ENCODE results near the gene B3GNT7.
"Not testable (repeated sequence)": the region's sequence is repeated elsewhere in the genome, so short reads cannot be mapped to it uniquely, and the experiment has no call there.

B3GNT7 gene, protein sequence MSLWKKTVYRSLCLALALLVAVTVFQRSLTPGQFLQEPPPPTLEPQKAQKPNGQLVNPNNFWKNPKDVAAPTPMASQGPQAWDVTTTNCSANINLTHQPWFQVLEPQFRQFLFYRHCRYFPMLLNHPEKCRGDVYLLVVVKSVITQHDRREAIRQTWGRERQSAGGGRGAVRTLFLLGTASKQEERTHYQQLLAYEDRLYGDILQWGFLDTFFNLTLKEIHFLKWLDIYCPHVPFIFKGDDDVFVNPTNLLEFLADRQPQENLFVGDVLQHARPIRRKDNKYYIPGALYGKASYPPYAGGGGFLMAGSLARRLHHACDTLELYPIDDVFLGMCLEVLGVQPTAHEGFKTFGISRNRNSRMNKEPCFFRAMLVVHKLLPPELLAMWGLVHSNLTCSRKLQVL
- total RNA-seq: 0.18 to 6.1 (median 2.5) reads per million in 4 experiments

DNA sequence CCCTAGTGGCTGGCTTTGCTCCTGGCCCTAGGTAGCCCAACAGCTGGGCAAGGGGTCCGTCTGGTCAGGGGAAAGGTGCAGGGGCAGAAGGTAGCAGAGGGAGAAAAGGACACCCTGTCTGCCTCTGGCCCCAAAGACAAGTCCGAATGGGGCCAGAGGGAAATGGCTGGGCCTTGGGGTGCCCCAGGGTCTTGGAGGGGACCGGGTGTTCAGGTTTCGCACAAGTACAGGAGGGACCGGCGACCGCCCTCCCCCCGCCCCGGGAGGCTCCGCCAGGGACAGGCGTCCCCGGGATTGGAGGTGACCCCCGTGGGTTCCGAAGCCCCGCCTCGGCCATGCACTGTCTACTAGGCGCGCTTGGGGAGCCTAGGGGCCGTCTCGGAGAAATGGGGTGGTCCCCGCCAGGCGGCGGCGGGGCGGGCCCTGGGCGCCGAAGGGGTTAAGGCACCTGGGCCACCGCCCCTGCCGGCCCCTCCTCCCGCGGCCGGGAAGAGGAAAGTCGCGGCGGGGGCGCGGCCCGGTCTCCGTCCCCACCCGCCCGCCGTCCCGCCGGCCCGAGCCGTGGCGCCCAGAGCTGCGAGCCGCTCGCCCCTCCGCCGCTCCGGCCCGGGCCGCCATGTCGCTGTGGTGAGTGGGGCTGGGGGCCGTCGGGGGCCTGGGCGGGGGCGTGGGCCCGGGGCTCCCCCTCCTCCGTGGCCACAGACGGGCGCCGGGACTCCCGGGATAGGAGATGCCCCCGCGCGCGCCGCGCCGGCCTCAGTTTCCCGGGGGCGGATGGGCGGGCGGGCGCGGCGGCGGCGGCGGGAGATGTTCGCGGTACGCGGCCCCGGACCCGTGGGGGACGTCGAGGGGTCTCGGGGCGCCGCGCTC is at the start of gene B3GNT7:
B3GNT7 (plus strand) TSS at position 523 of the 870 bp plus-strand sequence; CDS start at position 617, 94 bp downstream.
- DNase-seq: no peak

DNA sequence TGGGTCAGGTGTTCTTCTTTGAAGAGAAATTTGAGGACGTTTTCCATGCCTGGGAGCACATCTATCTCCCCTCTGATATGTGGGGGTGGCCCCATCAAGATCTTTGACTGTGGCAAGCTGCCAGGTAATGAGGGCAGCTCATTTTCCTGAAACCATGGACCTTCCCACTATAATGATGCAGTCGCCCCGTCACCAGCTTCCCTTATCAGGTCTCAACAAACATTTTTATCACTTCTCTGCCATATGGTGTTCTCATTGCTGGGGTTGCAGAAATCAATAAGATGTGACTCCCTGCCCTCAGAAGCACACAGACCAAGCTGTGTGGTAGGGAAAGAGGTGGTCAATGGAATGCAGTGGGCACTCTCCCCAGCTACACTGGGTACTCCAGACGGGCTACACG is 48.4 kb upstream of the B3GNT7 start:
- DNase-seq: no peak

DNA sequence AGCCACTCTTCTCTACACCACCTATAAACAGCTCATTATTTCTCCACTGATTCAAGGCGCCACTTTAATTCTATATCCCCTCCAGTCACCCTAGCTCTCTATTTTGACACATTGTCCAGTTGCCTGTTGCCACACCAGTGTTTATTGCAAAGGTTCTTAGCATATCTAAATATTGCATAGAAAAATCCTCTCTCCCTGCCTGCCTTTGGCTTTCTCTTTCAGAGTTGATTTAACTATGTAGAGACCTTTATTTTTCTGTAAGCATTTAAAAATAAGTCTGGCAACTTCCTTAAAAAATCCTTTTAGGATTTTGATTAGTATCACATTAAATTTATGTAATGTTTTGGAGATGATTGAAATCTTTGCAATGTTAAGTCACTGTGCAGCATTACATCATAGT is 47.9 kb upstream of the B3GNT7 start:
- no peak for DNase-seq

DNA sequence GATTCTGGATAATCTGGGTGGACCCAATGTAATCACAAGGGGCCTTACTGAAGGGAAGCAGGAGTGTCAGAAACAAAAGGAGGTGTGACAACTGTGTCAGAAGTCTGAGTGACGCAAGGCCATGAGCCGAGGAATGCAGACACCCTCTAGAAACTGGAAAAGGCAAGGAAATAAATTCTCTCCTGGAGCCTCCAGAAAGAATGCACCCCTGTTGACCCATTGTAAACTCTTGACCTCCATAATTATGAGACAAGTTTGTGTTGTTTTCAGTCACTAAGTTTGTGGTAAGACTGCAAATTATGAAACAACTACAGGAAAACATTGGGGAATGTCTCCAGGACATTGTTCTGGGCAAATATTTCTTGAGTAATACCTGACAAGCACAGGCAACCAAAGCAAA is 47.3 kb upstream of the B3GNT7 start:
- DNase-seq: no peak

DNA sequence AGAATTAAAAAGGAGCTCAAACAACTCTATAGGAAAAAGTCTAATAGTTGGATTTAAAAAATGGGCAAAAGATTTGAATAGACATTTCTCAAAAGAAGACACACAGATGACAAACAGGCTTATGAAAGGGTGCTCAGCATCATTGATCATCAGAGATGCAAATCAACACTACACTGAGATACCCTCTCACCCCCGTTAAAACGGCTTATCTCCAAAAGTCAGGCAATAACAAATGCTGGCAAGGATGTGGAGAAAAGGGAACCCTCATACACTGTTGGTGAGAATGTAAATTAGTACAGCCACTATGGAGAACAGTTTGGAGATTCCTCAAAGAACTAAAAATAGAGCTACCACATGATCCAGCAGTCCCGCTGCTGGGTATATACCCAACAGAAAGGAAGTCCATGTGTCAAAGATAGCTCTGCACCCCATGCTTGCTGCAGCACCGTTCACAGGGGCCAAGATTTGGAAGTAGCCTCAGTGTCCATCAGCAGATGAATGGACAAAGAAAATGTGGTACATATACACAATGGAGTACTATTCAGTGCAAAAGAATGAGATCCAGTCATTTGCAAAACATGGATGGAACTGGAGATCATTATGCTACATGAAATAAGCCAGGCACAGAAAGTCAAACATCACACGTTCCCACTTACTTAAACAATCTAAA is 46.7 kb upstream of the B3GNT7 start:
- DNase-seq: no peak

DNA sequence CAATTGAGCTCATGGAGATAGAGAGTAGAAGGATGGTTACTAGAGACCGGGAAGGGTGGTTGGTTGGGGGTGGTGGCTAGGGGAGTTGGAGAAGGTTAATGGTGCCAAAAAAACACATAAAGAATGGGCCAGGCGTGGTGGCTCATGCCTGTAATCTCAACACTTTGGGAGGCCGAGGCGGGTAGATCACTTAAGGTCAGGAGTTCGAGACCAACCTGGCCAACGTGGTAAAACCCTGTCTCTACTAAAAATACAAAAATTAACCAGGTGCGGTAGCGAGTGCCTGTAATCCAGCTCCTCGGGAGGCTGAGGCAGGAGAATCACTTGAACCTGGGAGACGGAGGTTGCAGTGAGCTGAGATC is 46.2 kb upstream of the B3GNT7 start:
- DNase-seq: not testable (repeated sequence)

DNA sequence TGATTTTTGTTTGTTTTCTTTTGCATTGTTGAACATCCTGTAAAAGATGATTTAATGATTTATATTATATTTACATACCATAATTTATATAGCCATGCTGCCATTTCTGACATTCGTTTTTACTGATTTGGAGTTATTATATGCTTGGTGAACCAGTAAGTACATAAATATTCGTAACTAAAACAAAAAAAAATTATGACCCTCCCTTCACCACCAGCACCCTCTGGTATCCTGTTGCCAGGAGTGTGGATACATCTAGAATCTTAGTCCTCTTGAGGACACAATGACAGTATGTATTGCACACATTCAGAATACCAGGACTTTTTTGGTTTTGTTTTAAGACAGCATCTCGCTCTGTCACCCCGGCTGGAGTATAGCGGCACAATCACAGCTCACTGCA is 43.9 kb upstream of the B3GNT7 start:
- DNase-seq: no peak

DNA sequence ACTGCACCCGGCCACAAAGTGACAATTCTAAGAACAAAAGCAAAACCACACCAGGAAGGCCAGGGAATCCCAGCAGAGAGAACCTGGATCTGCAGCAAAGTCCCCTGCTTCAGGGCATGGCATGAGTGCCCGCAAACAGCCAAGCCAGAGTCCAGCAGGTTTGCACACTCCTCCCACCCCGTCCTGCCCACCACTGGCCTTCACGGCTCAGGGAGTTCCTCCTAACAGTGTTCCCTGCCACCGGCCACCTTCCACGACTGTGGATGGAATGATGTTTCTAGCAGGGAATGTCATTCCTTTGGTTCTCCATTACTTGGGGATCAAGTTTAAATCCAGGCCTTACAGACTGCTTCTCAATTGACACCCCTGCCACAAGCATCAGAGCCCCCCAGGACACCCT is 42.0 kb upstream of the B3GNT7 start:
- no peak for DNase-seq

DNA sequence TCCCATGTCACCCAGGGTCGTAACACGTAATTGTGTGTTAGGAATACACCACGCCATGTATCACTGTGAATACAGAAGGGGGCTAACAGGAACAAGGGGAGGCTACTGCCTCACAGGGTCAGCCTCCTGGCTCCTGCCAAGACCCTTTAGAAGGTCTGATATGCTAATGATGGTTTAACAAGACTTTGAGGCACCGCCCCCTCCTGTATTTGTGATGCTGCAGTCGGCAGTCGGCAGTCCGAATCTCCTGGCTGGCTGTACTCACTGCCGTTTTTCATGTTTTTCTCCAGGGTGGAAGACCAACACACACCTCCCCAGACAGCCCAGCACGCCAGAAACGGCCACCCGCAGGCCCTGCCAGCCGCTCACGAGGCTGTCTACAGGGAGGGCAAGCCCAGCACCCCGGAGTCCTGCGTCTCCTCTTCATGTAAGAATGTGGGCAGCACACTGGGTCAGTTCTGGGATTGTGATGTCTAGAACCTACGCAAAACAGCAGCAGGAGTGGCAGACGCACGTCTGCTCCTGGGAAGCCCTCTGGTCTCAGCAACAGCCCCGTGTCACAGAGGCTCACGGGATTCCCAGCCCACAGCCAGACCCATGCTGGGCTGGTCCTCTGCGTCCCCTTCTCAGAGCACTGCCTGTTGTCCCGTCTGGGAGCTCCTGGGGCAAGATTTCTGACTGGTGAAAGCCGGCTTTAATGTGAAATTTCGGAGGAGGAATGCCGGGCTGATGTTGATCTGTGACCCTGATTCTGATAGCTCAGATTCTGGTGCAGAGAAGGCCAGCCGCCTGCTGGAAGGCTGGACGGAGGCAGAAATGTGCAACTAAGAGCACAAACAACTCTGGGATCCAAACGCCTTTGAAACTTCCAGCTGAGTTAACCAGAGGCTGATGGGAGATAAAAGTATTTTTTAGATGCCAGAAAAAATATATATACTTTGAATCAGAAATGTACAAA is 39.7 kb upstream of the B3GNT7 start:
- DNase-seq: no peak

DNA sequence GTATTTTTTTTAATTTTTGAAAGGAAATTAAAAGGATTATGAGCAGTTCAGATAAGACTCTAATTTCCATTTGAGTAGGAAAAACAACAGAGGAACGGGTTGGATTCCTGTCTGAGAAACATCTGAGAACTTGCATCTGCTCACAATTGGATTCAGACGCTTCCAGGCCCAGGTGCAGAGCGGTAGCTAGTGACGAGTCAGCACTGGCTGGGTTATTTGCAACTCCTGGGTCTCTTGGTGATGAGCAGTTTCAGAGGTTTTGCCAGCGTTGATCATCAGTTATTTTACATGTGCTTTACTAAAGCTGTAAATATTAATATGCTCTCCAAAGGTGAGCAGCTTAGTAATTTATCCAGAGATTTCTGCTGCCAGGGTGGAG is 39.1 kb upstream of the B3GNT7 start:
- DNase-seq: no peak

DNA sequence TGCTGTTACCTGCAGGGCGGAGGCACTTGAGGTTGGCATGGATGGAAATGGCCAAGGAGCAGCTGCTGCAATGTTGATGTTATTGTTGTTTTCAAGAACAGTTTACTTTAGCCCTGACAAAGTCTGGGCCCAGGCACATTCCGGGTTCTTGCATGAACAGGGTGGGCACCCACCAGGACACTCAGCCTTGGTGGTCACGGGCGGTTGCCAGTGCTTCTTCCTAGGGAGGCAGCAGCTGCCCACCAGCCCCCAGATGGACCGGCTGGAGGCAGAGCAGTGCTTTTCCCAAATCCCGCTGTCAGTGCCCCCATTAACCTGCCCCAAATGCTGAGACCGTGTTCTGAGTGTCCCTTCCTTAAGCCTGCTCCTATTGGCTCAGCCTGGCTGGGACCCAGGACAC is 38.5 kb upstream of the B3GNT7 start:
- no peak for DNase-seq

DNA sequence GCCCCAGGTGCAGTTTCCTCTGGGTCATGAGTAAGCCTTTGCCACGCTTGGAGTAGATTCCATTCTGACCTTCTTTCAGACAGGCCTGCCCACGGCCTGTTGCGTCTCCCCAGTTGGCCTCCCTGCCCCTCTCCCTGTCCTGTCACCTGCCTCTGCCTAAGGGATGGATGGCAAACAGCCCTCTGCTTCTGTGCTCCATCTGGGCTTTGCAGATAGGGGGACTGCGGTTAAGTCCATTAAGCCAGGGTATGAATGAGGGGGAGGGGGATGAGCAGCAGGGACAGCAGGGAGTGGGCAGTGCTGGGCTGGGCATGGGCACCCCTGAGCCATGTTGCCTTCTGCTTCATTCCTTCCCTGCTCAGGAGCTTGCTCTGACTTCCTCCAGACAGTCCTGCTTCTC is 37.6 kb upstream of the B3GNT7 start:
- no peak for DNase-seq

DNA sequence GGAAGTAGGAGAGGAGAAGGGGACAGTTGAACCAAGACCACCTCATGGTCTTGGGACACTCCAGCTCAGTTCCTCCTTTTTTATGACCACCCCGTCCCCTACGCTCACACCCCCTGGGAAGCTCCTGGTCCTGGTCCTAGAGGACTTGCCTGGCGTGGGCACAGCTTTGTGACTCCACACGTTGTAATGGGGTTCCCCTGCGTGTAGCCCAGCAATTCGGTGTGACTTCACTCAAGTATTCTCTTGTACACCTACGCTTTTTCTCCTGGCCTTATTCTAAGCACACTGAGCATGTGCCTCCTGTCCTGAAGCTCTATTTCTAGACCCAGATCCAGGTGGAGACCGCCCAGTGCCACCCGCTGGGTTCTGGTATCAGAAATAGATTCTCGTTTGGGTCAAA is 36.1 kb upstream of the B3GNT7 start:
- no peak for DNase-seq

DNA sequence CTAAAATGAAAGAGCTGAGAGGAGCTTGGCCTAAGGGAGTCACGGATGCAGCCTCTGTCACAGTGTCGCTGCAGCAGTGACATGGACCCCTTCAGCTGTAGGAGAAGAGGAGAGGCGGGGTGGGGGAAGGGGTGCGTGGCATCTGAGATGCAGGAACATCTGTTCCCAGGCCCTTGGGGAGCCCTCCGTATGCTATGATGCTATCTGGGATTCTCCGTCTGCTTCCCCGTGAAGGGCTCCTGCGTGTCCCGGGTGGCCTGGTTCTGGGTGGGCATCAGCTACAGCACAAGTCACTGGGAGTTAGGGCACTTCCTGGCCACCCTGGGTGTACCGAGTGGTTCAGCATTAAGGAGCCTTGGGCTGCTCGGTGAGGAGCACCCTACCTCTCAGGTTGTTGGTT is 35.6 kb upstream of the B3GNT7 start:
- DNase-seq: no peak

DNA sequence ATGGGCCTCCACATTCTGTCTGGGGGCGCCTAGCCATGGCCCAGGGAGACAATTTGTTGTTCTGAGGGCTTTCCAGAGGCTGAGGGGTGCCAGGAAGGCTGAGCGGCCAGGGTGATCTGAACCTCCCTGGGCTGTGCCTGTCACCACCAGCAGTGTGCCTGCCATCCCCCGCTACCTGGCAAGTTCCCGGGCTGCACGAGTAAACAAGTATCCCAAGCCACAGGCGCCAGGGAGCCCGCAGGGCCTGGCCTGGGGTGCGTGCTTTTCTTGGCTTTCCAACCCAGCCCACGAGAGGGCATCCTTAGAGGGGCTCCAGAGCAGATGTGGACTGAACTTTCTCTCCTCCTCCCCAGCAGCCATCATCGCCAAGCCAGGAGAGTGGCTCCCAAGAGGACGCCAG is 35.1 kb upstream of the B3GNT7 start:
- DNase-seq: no peak

DNA sequence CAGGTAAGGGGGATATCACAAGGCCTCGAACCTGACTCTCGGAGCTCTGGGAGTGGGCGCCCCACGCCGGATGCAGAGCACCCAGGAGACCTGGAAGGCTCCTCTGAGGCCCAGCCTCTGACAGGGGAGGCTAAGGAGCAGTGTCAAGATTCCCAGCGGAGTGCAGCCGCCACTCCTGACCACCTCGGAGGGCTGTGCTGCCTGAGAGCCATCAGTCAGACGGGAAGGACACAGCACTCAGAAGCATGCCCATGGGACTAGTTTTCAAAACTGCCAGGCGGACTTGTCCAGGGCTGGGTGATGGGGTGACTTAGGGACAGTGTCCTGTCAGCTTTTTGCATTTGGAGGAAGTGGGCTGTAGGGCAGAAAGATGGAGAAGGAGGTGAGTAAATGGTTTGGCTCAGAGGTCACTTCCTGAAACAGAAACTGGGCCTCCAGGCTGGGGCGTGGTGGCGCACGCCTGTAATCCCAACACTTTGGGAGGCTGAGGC is 34.6 kb upstream of the B3GNT7 start:
- no peak for DNase-seq

DNA sequence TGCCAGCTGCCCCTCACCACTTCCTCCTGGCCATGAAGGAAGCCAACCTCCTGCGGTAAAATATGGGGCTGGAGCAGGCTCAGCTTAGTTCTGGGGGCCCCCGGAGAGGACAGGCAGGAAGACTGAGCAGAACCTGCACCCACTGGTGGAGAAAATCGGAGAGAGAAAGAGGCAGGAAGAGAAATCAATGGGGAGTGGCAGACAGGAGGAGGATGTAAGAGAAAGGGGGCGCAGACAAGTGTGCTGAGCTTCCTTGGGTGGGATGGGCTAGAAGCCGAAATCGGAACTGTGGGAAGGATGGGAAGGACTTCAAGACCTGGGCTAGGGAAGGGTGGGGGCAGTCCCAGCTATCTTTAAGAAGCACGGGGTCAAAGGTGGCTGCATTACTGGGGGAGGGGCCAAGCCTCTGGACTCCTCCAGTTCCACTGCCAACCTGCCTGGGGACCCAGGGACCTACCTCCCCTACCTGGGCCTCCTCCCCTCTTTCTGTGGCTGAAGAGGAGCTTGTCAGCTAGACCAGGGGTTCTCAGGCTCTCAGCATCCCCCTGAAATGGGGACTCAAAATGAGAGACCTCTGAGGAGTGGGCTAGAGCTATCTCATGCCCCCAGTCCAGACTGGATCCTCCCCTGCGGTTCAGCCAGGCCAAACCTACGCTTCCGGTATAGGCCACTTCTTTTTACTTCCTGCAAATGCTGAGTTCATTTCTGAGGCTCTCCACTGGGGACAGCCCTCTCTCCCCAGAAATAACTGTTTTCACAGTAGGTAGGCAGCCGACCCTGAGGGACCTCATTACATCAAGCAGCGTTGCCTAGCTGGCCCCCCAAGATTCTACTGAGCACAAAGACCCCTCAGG is 33.6 kb upstream of the B3GNT7 start:
- DNase-seq: no peak

DNA sequence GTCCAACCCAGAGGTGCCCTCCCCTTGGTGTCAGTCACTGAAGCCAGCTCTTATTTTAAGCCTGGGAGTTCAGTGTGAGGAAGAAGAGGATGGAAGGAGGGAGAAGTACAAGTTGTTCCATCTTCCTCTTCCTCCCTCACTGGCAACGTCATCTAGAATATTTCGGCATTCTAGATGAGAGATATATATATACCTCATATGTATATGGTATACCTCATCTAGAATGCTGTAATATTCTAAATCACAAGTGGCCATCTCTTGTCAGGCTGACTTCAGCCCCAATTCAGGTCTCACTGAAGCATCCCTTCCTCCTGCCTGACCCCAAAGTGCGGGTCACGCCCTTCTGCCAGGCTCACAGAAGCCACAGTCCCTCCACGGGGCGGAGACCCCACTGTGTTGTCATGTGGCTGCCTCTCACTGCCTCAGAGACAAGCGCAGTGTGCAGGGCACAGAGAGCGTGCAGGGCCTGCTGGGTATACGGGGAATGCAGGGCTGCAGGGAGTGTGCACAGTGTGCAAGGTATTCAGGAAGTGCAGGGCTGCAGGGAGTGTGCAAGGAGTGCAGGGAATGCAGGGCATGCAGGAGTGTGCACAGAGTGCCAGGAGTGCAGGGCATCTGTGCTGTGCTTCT is 32.8 kb upstream of the B3GNT7 start:
- DNase-seq: no peak

DNA sequence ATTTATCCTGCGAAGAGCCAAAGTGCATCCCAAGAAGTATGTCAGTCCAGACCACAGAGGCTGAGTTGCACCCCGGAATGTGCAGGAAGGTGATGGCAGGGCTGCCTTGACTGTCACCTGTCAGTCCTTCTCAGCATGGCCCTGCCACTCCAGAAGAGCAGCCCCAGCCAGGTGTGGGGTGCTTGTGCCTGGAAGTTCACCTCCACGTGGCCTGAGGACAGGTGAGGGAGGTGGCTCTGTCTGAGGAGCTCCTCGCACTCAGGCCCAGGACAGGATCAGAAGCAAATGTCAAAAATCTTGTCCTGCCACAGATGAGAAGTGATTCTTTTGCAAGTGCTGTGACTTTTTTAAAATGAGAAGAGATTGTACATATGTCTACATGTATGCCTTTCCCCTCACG is 31.4 kb upstream of the B3GNT7 start:
- no peak for DNase-seq

DNA sequence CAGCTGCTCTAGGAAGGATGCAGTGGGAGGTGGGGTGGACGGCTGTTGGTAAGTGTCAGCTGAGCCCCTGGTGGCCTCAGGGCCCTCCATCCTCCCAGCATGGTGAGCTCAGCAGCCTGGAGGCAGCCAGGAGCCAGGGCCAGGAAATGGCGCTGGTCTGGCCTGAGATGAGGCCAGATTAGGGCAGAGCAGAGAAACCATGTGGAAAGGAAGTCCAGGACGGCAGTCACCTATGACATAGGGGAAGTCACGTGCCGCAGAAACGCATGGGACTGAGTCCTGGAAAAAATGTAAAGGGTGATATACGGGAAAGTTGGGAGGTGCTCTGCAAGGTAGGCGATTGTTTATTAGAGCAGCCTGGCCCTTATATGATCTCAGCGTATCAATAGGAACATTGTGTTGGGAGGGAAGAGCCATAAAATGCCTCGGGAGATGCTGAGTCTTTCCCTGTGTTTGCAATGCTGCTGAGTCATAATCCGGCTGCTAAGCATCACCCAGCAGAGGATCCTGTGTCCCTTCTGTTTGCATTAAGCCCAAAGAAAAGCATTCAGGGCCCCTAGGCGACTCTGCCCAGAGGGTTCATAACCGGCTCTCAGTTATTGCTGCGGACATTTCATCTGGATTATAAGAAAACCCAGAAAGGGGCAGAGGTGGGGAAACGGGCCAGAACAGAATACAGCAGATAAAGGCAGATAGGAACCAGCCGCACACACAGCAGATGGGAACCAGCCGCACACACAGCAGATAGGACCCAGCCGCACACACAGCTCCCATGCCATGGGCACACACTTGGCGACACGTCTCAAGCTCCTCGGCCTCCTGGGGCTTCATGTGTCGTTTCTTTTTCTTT is 30.3 kb upstream of the B3GNT7 start:
- DNase-seq: no peak

Data from effector CD8-positive, alpha-beta T cell (primary cell).